Smooth muscle cell of the brain vasculature (primary cell): ENCODE results near the gene NTRK3.

Experiments
- DNase-seq: peaks from one replicate; pipeline ENCODE4 v3.0.0-alpha.2; 2012; ENCODE audit warnings: low read depth, low spot score

The NTRK3 gene

DNA sequence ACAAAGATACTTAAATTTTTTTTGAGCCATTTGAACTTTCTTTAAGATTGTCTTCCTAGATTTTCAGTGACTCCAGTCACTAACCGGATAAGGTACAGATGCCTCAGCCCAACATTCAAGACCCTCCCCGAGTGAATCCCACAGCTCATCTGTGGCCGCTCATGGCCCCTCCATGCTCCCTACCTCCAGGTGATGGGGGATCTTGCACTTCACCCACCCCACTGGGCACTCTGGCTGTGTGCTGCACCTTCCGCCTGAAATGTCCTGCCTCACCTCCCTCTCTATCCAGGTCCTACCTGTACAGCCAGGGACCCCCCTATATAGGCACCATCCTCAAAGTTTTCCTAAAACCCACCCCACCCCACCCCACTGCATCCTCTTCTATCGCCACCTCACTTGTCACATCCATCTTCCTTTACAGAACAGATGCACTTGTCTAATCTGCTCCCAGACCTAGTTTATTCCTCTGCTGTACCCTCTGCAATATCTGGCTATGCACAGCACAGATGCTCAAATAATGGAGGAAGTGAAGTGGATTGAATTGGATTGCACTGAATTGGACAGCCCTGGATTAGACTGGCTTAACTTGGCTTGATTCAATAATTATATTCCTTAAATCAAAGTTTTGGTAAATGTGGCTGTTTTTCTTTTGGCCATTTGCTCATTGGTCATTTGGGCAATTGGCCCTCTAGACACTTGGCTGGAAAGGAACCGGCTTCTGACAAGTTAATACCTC lies 24.5 kb downstream of the NTRK3 start:
- no peak for DNase-seq

DNA sequence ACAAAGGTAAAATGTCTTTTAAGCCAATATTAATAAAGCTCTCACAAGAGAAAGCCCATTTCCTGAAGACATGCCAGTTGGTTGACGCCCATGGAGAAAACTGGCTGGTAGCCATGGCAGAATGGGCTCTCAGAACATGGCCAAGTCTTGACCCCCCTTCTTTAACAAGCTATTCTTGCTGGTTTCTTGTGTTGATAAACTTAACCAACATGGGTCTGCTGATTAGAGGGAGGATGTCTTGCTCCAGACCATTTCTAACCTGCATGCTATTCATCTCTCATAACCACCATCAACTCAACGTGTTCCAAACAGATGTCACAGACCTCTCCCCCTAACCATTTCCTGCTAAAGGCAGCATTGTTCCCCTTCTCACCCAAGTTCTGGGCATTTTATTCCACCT lies 25.7 kb downstream of the NTRK3 start:
- DNase-seq: no peak

DNA sequence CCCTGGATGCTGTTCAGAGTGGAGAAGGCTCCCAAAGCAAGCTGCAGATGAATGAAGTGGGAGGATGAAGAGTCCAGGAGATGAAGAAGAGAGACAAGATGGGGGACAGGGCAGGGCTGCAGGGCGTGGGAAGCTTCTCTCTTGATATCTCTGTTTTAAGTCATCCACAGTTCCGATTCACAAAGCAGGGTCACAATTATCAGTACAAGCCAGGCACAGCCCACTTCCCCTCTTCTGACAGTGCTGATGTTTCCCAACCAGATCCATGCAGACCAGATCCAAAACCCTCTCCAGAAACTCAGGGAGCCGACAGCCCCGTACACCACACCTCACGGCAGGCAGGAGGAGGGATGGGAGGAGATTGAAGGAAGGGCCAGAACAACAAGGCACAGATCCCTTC lies 31.1 kb downstream of the NTRK3 start:
- no peak for DNase-seq

DNA sequence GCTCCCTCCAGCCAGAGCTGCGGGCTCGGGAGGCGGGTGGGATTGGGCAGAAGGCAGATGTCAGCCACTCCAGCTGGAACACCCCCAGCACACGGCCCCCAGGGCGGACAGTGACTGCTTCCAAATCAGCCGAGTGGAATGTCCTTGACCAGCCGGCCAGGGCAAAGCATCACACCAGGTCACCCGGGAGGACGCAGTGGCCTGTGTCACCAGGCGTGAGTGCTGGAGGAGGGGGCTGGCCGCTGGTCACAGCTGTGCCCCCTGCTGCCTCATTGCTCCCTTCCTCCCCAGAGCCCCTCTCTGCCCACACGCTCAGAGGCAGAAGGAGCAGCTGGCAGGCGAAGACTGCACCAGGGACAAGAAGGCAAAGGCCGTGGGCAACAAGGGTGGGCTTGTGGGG lies 33.5 kb downstream of the NTRK3 start:
- DNase-seq: no peak

GRCh38 chr15:88221836-88222235 lies 34.7 kb downstream of the NTRK3 start:
- no peak for DNase-seq

DNA sequence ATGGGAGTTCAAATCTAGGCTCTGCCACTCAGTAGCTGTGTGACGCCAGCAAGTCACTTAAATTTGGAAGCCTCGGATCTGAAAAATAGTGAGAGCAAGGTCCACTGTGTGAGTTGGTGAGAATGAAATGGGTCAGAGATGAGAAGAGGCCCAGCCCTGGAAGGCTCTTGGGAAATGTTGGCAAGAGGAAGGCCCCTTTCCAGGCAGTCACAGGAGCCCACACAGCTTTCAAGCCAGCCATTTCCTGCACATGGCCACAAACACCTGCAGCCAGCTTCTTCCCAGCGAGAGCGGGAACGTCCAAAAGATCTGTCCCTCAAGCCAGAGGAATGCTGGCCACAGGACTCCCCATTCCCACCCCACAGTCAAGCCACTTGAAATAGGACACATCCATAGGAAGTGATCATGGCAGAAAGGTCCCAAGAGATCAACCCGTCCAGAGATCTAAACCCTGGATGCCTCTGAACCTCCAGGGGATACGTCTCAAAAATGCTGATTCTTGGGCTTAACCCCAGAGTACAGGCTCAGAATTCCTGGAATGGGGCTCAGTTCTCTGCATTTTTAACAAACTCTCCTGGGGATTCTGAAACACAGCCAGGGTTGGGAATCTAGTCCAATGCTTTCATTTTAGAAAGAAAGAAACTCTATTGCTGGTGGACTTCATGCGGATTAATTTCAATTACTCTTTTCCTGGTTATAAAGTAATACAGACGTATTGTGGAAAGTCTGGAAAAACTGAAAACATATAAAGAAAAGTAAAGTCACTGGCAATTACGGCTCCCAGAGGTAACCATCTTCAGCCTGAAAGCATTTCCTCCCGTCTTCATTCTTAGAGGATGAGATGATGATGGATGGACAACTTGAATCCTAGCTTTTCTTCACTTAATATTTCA lies 35.9 kb downstream of the NTRK3 start:
- no peak for DNase-seq

DNA sequence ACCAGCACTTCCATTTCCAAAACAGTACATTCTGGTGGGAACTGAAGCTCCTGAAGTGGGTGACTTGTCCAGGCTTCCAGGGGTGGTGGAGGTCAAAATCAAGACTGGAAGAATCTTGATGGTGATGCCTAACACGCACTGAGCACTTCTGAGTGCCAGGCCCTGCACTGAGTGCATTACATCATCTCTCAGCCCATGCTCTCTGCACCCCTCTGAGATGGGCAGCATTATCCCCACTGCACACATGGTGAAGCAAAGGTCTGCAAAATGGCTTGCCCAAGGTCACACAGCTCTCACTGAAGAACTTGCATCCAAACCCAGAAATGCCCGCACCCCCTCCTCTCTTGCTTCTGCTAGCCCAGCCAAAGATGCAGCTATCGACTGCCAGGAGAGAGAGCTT lies 36.9 kb downstream of the NTRK3 start:
- DNase-seq: no peak

- DNase-seq: no peak
Measured at GRCh38 chr15:88218557-88219221, 37.9 kb downstream of the NTRK3 start.

GRCh38 chr15:88215066-88215648 lies 41.4 kb downstream of the NTRK3 start:
- DNase-seq: no peak

DNA sequence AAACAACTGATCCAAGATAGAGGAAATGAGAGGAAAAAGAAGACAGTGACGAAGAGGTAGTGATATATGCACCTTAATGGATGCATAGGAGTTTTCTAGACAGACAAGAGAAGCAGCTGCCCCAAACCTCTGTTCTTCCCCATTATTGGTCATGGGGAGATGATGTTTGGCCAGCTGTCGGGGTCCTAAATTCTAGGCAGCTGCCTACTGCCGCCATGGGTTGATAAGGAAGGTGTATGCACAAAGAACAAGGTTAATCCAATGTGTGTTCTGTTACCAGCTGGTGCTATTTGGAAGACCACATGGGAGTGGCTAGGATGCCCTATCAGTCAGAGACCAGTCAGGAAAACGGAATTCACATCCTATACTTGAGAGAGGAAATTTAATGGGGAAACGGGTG lies 47.4 kb downstream of the NTRK3 start:
- DNase-seq: no peak

DNA sequence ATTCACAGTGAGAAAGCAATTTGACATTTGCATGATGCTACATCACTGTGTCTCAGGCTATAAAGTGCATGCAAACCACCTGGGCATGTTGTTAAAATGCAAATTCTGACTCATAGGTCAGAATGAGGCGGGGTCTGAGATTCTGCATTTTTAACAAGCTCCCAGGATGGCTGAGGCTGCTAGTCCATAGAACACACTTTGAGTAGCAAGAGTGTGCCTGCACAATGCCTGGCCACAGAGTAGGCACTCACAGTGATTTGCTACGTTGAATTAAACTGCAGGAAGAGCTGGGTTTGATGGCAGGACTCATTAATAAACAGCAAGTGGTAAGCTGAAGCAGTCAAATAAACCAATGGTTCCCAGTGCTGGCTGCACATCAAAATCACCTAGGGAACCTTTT lies 48.1 kb downstream of the NTRK3 start:
- DNase-seq: no peak

GRCh38 chr15:88207565-88207964 lies 49.0 kb downstream of the NTRK3 start:
- DNase-seq: no peak

DNA sequence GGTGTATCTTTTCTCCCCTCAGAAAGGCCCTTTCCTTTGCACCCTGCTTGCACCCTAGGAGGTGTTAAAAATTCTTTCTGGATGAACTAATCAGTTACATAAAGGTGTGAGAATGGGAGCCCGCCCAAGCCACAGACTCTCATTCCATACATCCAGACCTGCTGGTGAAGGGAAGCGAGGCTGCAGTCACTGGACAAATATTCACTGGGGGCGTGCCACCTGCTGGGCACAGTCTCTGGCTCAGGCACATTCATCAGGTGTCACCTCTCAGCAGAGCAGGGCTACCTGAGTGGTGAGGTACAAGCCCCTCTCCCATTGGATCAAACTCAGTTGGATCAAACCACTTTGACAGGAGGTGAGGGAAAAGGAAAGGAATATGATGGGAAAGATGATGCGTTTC lies 52.0 kb downstream of the NTRK3 start:
- DNase-seq: no peak

- no peak for DNase-seq
Measured at GRCh38 chr15:88202231-88202630, 54.3 kb downstream of the NTRK3 start.

- no peak for DNase-seq
Measured at GRCh38 chr15:88201207-88201606, 55.3 kb downstream of the NTRK3 start.

- no peak for DNase-seq
Measured at GRCh38 chr15:88196961-88197360, 59.6 kb downstream of the NTRK3 start.

DNA sequence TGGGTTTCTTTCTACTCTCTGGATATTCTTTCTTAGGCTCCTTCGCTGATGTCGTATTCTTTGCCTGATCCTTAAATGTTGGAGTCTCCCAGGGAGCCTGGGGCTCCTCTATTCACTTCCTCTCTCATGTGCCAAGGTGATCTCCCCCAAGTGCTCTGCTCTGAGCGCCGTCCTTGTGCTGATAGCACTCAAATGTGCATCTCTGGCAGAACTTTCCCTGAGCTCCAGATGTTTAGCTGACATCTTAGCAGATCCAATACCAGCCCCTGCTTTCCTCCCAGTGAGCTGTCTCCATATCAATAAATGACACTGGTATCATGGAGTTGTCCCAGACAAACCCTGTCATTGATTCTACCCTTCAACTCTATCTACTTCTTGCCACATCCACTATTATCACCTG lies 62.4 kb downstream of the NTRK3 start:
- no peak for DNase-seq

DNA sequence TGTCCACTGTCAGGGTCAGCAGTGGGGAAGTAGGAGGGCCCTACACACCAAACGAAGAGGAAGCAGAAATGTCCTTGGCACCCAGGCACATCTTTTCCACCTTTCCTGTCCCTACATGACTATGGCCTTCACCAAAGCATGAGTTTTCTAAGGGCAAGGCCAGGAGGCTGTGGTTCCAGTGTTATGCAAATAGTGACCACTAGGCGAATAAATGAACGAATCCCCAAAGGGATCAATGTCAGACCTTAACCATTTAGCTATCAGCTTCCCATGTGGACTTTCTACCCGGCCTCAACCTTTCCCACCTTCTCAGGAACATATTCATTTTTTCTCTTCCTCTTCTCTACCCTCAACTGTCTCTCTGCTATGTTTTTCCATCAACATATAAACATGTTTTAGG lies 63.1 kb downstream of the NTRK3 start:
- DNase-seq: no peak

DNA sequence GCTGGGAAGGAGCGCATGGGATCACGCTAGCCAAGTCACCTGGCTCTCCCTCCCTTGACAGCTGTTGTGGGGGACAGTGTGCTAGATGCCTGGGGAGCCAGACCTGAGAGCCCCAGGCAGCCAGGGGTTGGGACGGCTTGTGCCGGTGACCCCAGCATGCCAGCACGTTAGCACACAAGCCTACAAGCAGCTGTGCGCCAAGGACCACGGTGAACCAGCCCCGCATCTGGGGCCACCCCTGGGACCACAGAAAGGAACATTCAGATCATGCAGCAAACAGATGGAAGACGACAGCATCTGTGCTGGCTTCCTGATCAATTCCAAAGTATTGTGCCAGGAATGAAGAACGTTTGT lies 64.8 kb downstream of the NTRK3 start:
- no peak for DNase-seq

DNA sequence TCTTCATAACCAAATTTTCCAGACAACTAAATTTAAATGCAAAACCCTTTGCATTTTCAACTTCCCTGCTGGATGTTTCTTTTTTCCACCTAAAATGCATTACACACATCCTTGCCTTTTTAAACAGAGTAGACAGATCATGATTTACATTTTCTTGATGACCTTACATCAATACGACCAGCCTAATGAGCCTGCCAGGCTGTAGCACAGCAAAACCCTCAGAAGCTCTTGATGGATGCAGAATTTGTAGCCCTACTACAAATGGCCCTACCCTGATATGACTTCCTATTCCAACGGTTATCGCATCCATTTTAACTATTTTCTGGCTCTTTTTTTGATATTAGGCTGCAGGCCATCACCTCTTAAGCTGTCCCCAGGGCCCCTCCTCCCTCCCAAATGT lies 66.3 kb downstream of the NTRK3 start:
- DNase-seq: no peak

DNA sequence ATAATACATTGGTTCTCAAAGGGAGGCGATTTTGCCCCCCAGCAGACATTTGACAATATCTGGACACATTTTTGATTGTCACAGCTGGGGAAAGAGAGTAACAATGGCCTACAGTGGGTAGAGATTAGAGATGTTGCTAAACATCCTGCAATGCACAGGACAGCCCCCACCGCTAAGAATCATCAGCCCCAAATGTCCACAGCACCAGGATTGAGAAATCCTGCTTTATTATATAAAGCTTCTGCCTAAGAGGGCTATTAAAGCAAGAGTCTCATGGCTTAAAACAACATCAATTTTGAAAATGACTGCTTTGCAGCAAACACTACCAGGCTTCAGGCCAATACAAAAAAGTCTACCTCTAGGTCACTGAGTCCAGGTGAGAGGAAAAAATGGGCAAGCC lies 68.2 kb downstream of the NTRK3 start:
- DNase-seq: no peak

DNA sequence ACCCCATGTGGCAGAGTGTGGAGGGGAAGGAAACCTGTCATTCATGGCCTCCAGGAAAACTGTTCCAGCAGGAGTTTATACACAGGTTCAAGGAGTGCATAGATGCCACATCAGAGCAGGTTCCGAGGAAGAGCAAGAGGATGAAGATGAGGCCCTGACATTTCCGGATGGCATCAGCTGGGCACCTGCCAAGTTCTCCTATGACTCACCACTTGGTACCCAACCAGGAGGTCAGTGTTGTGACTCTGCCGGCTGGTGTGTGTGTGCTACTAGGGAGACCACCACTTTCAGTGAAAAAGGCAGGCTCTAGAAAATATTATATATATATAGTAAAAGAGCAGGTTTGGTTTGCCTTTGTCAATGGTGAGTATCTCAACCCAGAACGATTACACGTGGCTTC lies 69.3 kb downstream of the NTRK3 start:
- no peak for DNase-seq
